Stimulated activated CD8-positive, alpha-beta memory T cell treated with anti-CD3 and anti-CD28 coated beads, Interleukin-4, amount 100 ng/mL, for 4 hours (primary cell): ENCODE measurements around the gene C17orf100.

ENCODE experiments used
- DNase-seq, 2 donors: peaks; one replicate each; pipeline ENCODE4 v3.0.0-alpha.2; 2020; ENCODE audit warnings: low read depth in 2 of 2, low spot score in 1 of 2

The C17orf100 gene

GRCh38 chr17:6651354-6651918 lies at the start of gene C17orf100, which contains the start of gene MED31:
C17orf100 (plus strand) TSS chr17:6651762; CDS start chr17:6651914, 152 bp downstream.
MED31 (minus strand) TSS chr17:6651605; CDS start chr17:6651528, 77 bp downstream.
- peak; percentile 83 to 87 for DNase-seq

- no peak for DNase-seq
Measured at GRCh38 chr17:6602141-6602540, 49.4 kb upstream of the C17orf100 start.

- no peak for DNase-seq
Measured at GRCh38 chr17:6603744-6604325, 47.7 kb upstream of the C17orf100 start.

GRCh38 chr17:6605142-6605541 lies 46.4 kb upstream of the C17orf100 start:
- no peak for DNase-seq

GRCh38 chr17:6608321-6608720 lies 43.2 kb upstream of the C17orf100 start:
- DNase-seq, result no peak

GRCh38 chr17:6610011-6610410 lies 41.6 kb upstream of the C17orf100 start:
- DNase-seq, result no peak

GRCh38 chr17:6611231-6611630 lies 40.3 kb upstream of the C17orf100 start:
- no peak for DNase-seq

GRCh38 chr17:6623941-6624340 lies 27.6 kb upstream of the C17orf100 start:
- no peak for DNase-seq

GRCh38 chr17:6626616-6627015 lies 24.9 kb upstream of the C17orf100 start:
- DNase-seq, result no peak

- no peak for DNase-seq
Measured at GRCh38 chr17:6627019-6627418, 24.5 kb upstream of the C17orf100 start.

GRCh38 chr17:6630390-6630789 lies 21.2 kb upstream of the C17orf100 start:
- DNase-seq, result no peak

- DNase-seq, result no peak
Measured at GRCh38 chr17:6632530-6632929, 19.0 kb upstream of the C17orf100 start.

GRCh38 chr17:6633263-6633662 lies 18.3 kb upstream of the C17orf100 start:
- DNase-seq, result no peak

- no peak for DNase-seq
Measured at GRCh38 chr17:6636105-6636504, 15.5 kb upstream of the C17orf100 start.

- no peak for DNase-seq
Measured at GRCh38 chr17:6636616-6637457, 14.7 kb upstream of the C17orf100 start.

- no peak for DNase-seq
Measured at GRCh38 chr17:6637458-6637840, 14.1 kb upstream of the C17orf100 start.

GRCh38 chr17:6638046-6638908 lies 13.3 kb upstream of the C17orf100 start:
- no peak for DNase-seq

GRCh38 chr17:6639014-6639585 lies 12.5 kb upstream of the C17orf100 start:
- no peak for DNase-seq

GRCh38 chr17:6639586-6640535 lies 11.7 kb upstream of the C17orf100 start:
- DNase-seq, result no peak
